Mesenchymal stem cell (in vitro differentiated cells and primary cell): ENCODE data around the gene NUTM2F. TPM values are rescaled to one million over a fixed set of nuclear protein-coding genes. Genes with fewer than 3 reads are reported as not detected.
"Not testable (repeated sequence)": the region's sequence is repeated elsewhere in the genome, so short reads cannot be mapped to it uniquely, and the experiment has no call there.

Source experiments
- DNase-seq: peaks from one replicate; pipeline ENCODE4 v3.0.0-alpha.2; 2013
- H2AFZ ChIP-seq: one replicate; pipeline ENCODE4 v1.6.1; 2013; ENCODE audit warnings: low read depth, mild to moderate bottlenecking, control low read depth, inconsistent platforms, low read length, moderate library complexity
- H2AK5ac ChIP-seq: 2 replicates; pipeline ENCODE4 v1.6.1; 2013; ENCODE audit warnings: low read length, moderate library complexity, mild to moderate bottlenecking, inconsistent platforms; ENCODE audit not compliant: severe bottlenecking
- H2BK120ac ChIP-seq: one replicate; pipeline ENCODE4 v1.6.1; 2013; ENCODE audit warnings: low read depth, mild to moderate bottlenecking, inconsistent platforms, low read length, moderate library complexity
- H2BK12ac ChIP-seq, 2 experiments: one replicate each; pipeline ENCODE4 v1.6.1; 2013; ENCODE audit warnings: inconsistent platforms in 2 of 2, low read length in 2 of 2, mild to moderate bottlenecking in 2 of 2, moderate library complexity in 2 of 2, control low read depth in 1 of 2
- H2BK15ac ChIP-seq: one replicate; pipeline ENCODE4 v1.6.1; 2013; ENCODE audit warnings: mild to moderate bottlenecking, low read depth, inconsistent platforms; ENCODE audit not compliant: poor library complexity, severe bottlenecking
- H2BK5ac ChIP-seq: 2 replicates; pipeline ENCODE4 v1.6.1; 2013; ENCODE audit warnings: low read depth, mild to moderate bottlenecking, low read length, control low read depth, inconsistent platforms; ENCODE audit not compliant: poor library complexity, severe bottlenecking
- H3K14ac ChIP-seq, 2 experiments: one replicate each; pipeline ENCODE4 v1.6.1; 2013; ENCODE audit warnings: inconsistent platforms in 2 of 2, low read length in 2 of 2, control low read depth in 1 of 2, mild to moderate bottlenecking in 1 of 2, moderate library complexity in 1 of 2
- H3K18ac ChIP-seq, 2 experiments: one replicate each; pipeline ENCODE4 v1.6.1; 2013; ENCODE audit warnings: inconsistent platforms in 2 of 2, low read length in 2 of 2, control low read depth in 1 of 2, low read depth in 1 of 2, mild to moderate bottlenecking in 1 of 2
- H3K23ac ChIP-seq, 2 experiments: one replicate each; pipeline ENCODE4 v1.6.1; 2013; ENCODE audit warnings: inconsistent platforms in 2 of 2, low read length in 2 of 2, mild to moderate bottlenecking in 2 of 2, moderate library complexity in 2 of 2, control low read depth in 1 of 2
- H3K27ac ChIP-seq: 2 replicates; pipeline ENCODE4 v1.5.1; 2013; ENCODE audit warnings: mild to moderate bottlenecking, moderate library complexity, low read length, control low read depth, inconsistent platforms; ENCODE audit not compliant: poor library complexity, severe bottlenecking
- H3K27me3 ChIP-seq, 2 experiments: 2 replicates each; pipeline versions ENCODE4 v1.6.1 to v1.7.0; 2013; ENCODE audit warnings: low read length in 2 of 2, mild to moderate bottlenecking in 2 of 2, moderate library complexity in 2 of 2, control low read depth in 1 of 2, inconsistent platforms in 1 of 2; ENCODE audit not compliant: control insufficient read depth in 1 of 2, insufficient read depth in 1 of 2
- H3K36me3 ChIP-seq, 2 experiments: 2 replicates each; pipeline versions ENCODE4 v1.6.1 to v1.7.0; 2013; ENCODE audit warnings: low read length in 2 of 2, control low read depth in 1 of 2, inconsistent platforms in 1 of 2, low read depth in 1 of 2, mild to moderate bottlenecking in 1 of 2; ENCODE audit not compliant: insufficient read depth in 2 of 2, control insufficient read depth in 1 of 2
- H3K4ac ChIP-seq, 2 experiments: one replicate each; pipeline ENCODE4 v1.6.1; 2013; ENCODE audit warnings: inconsistent platforms in 2 of 2, low read length in 2 of 2, mild to moderate bottlenecking in 2 of 2, moderate library complexity in 2 of 2, control low read depth in 1 of 2, low read depth in 1 of 2
- H3K4me1 ChIP-seq: 2 replicates; pipeline ENCODE4 v1.6.1; 2013; ENCODE audit warnings: low read depth, low read length, control low read depth; ENCODE audit not compliant: control insufficient read depth, insufficient read depth
- H3K4me2 ChIP-seq: 2 replicates; pipeline ENCODE4 v1.6.1; 2013; ENCODE audit warnings: low read length, mild to moderate bottlenecking, inconsistent platforms; ENCODE audit not compliant: poor library complexity, severe bottlenecking
- H3K4me3 ChIP-seq, 2 experiments: 2 replicates each; pipeline versions ENCODE4 v1.5.1 to v1.7.0; 2013; ENCODE audit warnings: low read length in 2 of 2, mild to moderate bottlenecking in 2 of 2, control low read depth in 1 of 2, low read depth in 1 of 2; ENCODE audit not compliant: insufficient read depth in 1 of 2
- H3K79me1 ChIP-seq: replicated peaks from 2 replicates; pipeline ENCODE4 v1.6.1; 2013; ENCODE audit warnings: mild to moderate bottlenecking, control low read depth, low read length, inconsistent platforms; ENCODE audit not compliant: poor library complexity, severe bottlenecking
- H3K9ac ChIP-seq: 2 replicates; pipeline ENCODE4 v1.7.0; 2013; ENCODE audit warnings: mild to moderate bottlenecking, low read length, moderate library complexity
- H3K9me3 ChIP-seq: 2 replicates; pipeline ENCODE4 v1.7.0; 2013; ENCODE audit warnings: mild to moderate bottlenecking, low read length; ENCODE audit not compliant: control insufficient read depth
- H4K8ac ChIP-seq: one replicate; pipeline ENCODE4 v1.6.1; 2013; ENCODE audit warnings: inconsistent platforms, mild to moderate bottlenecking, low read length, moderate library complexity
- H4K91ac ChIP-seq: one replicate; pipeline ENCODE4 v1.6.1; 2013; ENCODE audit warnings: mild to moderate bottlenecking, low read length, inconsistent platforms
- WGBS: methylation state at CpG from one replicate; pipeline ENCODE4 v1.1.7; 2013; ENCODE audit warnings: mixed read lengths; 5-methylcytosine and 5-hydroxymethylcytosine counted together
- polyA plus RNA-seq, 2 experiments: library from polyadenylated mRNA; stranded (reverse); fragments of 200-250 nt; gene quantifications; one replicate each; pipeline ENCODE4 v1.2.3, GENCODE V29; 2013

The NUTM2F gene
- 0.01 TPM for polyA plus RNA-seq (2013, experiment 1 of 2)
- polyA plus RNA-seq (2013, experiment 2 of 2): 0.01 TPM

- not testable (repeated sequence) for H2BK5ac ChIP-seq, H2AFZ ChIP-seq
- WGBS: no CpG with 5 or more reads among the region's 5 CpGs
These were observed at the start of gene NUTM2F for GRCh38 chr9:94328544-94328943. Gene NUTM2F (minus strand): TSS chr9:94328644. CDS start chr9:94328623, 21 bp downstream.

GRCh38 chr9:94375197-94375596, 46.8 kb upstream of the NUTM2F start:
- not testable (repeated sequence) for H2BK15ac ChIP-seq, H2AK5ac ChIP-seq, H3K18ac ChIP-seq, H2BK12ac ChIP-seq, H3K23ac ChIP-seq, H4K91ac ChIP-seq, H3K4me1 ChIP-seq, H3K79me1 ChIP-seq, H2BK5ac ChIP-seq, H2AFZ ChIP-seq, H3K36me3 ChIP-seq, H3K27ac ChIP-seq, H3K27me3 ChIP-seq, H4K8ac ChIP-seq, H2BK120ac ChIP-seq, H3K4ac ChIP-seq, H3K9me3 ChIP-seq, H3K14ac ChIP-seq, H3K4me2 ChIP-seq
- peak overlapping the region in 1 of 2 experiments; percentile 75 for H3K4me3 ChIP-seq
- H3K9ac ChIP-seq: peak overlapping the region; percentile 88
- WGBS: 3% methylated on average over 9 of the region's 19 CpGs
- DNase-seq: peak; percentile 35

More at GRCh38 chr9:94328544-94328943, at the start of gene NUTM2F:
- not testable (repeated sequence) for H3K79me1 ChIP-seq, H4K8ac ChIP-seq, H3K36me3 ChIP-seq, H2BK15ac ChIP-seq, H3K9me3 ChIP-seq, H3K4ac ChIP-seq, H2AK5ac ChIP-seq, H3K9ac ChIP-seq, H3K4me1 ChIP-seq, H3K18ac ChIP-seq, H2BK120ac ChIP-seq, H3K4me3 ChIP-seq, H3K14ac ChIP-seq, H3K27me3 ChIP-seq, DNase-seq, H4K91ac ChIP-seq, H3K27ac ChIP-seq, H3K4me2 ChIP-seq, H3K23ac ChIP-seq, H2BK12ac ChIP-seq

- not testable (repeated sequence) for H2BK5ac ChIP-seq, H3K79me1 ChIP-seq, H3K36me3 ChIP-seq, H3K23ac ChIP-seq, H3K14ac ChIP-seq, H4K91ac ChIP-seq, H2BK120ac ChIP-seq, H3K9me3 ChIP-seq, H2BK15ac ChIP-seq, H2BK12ac ChIP-seq, H3K18ac ChIP-seq, H4K8ac ChIP-seq, H3K27me3 ChIP-seq, H3K4me1 ChIP-seq, H3K4ac ChIP-seq, H2AK5ac ChIP-seq
- Histone ChIP-seq H3K9ac (peak overlapping the region; percentile 88), H3K27ac (peak overlapping the region; percentile 54), H3K4me2 (peak overlapping the region; percentile 39), H2AFZ (peak overlapping the region; percentile 14), H3K4me3 (peak overlapping the region; percentile 70 to 75)
- peak; percentile 90 for DNase-seq
- WGBS: 0% methylated on average over 15 of the region's 106 CpGs
These were observed 46.0 kb upstream of the NUTM2F start for GRCh38 chr9:94374176-94375056.

- not testable (repeated sequence) for H2AK5ac ChIP-seq, H2AFZ ChIP-seq, H3K18ac ChIP-seq, H3K14ac ChIP-seq, H4K8ac ChIP-seq, H3K4ac ChIP-seq, H3K4me1 ChIP-seq, H3K9me3 ChIP-seq, H4K91ac ChIP-seq, DNase-seq, H2BK12ac ChIP-seq, H3K79me1 ChIP-seq, H2BK15ac ChIP-seq, H2BK120ac ChIP-seq, H3K36me3 ChIP-seq, H3K27me3 ChIP-seq, H2BK5ac ChIP-seq, H3K23ac ChIP-seq
- Histone ChIP-seq H3K27ac (peak overlapping the region; percentile 54), H3K4me3 (peak overlapping the region in 1 of 2 experiments; percentile 75), H3K4me2 (peak overlapping the region; percentile 39), H3K9ac (peak overlapping the region; percentile 88)
- WGBS: no CpG with 5 or more reads among the region's 11 CpGs
These were observed 45.3 kb upstream of the NUTM2F start for GRCh38 chr9:94373779-94374175.
